Stimulated activated CD8-positive, alpha-beta memory T cell treated with anti-CD3 and anti-CD28 coated beads, Interleukin-12 subunit alpha, Interleukin-12 subunit beta, amount 100 ng/mL, for 24 hours (primary cell): ENCODE data around the gene SHTN1.

Experiments used
- DNase-seq: peaks from one replicate; pipeline ENCODE4 v3.0.0-alpha.2; 2020; ENCODE audit errors: extremely low read depth

The SHTN1 gene

GRCh38 chr10:116984202-116984990, 20.6 kb downstream of the SHTN1 start:
- no peak for DNase-seq

GRCh38 chr10:116980041-116980440, 24.9 kb downstream of the SHTN1 start:
- no peak for DNase-seq

- no peak for DNase-seq
Observed at GRCh38 chr10:116978901-116979300, 26.1 kb downstream of the SHTN1 start.

GRCh38 chr10:116974456-116975005, 30.5 kb downstream of the SHTN1 start:
- DNase-seq = no peak

GRCh38 chr10:116973946-116974455, 31.0 kb downstream of the SHTN1 start:
- no peak for DNase-seq

GRCh38 chr10:116973371-116973905, 31.5 kb downstream of the SHTN1 start:
- DNase-seq = no peak

GRCh38 chr10:116972131-116972530, 32.9 kb downstream of the SHTN1 start:
- no peak for DNase-seq

GRCh38 chr10:116970050-116970449, 34.9 kb downstream of the SHTN1 start:
- no peak for DNase-seq

- DNase-seq = no peak
Observed at GRCh38 chr10:116968331-116968730, 36.7 kb downstream of the SHTN1 start.

- no peak for DNase-seq
Observed at GRCh38 chr10:116961406-116962251, 43.4 kb downstream of the SHTN1 start.

- no peak for DNase-seq
Observed at GRCh38 chr10:116960066-116960776, 44.8 kb downstream of the SHTN1 start.

GRCh38 chr10:116952729-116953128, 52.3 kb downstream of the SHTN1 start:
- DNase-seq = no peak

- DNase-seq = no peak
Observed at GRCh38 chr10:116948530-116948870, 56.5 kb downstream of the SHTN1 start.

- DNase-seq = no peak
Observed at GRCh38 chr10:116947841-116948529, 57.0 kb downstream of the SHTN1 start.

GRCh38 chr10:116944911-116945310, 60.1 kb downstream of the SHTN1 start:
- no peak for DNase-seq

- DNase-seq = no peak
Observed at GRCh38 chr10:116931806-116932205, 73.2 kb downstream of the SHTN1 start.

GRCh38 chr10:116926426-116926825, 78.6 kb downstream of the SHTN1 start:
- DNase-seq = no peak

- DNase-seq = no peak
Observed at GRCh38 chr10:116925056-116925455, 79.9 kb downstream of the SHTN1 start.

GRCh38 chr10:116919706-116920105, 85.3 kb downstream of the SHTN1 start:
- no peak for DNase-seq

- no peak for DNase-seq
Observed at GRCh38 chr10:116919164-116919563, 85.8 kb downstream of the SHTN1 start.

- no peak for DNase-seq
Observed at GRCh38 chr10:116918583-116918982, 86.4 kb downstream of the SHTN1 start.
